GDM1 (cell line): Measurements from ENCODE around the gene WDR82.
"Not testable (repeated sequence)": the region's sequence is repeated elsewhere in the genome, so short reads cannot be mapped to it uniquely, and the experiment has no call there.

Experiments
- DNase-seq: peaks from one replicate; lab custom pipeline; 2025; lab: John Stamatoyannopoulos, UW

Gene WDR82

DNA sequence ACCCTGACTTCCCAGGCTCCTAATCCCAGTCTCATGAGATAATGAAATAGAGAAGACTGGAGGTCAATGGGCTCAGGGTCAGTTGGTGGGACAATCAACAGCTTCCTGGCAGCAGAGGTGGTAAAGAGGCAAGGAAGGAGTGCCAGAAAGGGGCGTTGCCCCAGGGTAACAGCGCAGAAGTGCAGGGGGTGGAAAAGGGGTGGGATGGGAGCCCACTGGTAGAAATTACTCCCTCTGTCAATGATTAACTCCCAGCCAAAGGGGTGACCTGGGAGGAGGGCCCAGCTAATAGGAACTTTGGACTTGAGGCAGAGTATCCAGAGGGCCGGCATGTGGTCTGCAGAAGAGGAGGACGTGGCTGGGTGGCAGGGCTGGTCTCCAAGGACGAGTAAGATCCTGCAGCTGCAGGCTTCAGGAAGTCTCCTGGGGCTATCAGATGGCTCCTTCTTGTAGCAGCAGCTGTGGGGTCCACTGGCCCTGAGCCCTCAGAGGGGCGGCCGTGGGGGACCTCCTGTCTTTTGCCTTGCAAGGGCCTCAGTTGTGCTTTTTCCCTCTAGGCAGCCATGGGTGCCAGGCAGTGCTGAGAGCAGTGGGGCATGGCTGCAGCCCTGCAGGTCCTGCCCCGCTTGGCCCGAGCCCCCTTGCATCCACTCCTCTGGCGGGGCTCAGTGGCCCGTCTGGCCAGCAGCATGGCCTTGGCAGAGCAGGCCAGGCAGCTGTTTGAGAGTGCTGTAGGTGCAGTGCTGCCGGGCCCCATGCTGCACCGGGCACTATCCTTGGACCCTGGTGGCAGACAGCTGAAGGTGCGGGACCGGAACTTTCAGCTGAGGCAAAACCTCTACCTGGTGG lies 11.5 kb upstream of the WDR82 start:
- DNase-seq, result no peak

DNA sequence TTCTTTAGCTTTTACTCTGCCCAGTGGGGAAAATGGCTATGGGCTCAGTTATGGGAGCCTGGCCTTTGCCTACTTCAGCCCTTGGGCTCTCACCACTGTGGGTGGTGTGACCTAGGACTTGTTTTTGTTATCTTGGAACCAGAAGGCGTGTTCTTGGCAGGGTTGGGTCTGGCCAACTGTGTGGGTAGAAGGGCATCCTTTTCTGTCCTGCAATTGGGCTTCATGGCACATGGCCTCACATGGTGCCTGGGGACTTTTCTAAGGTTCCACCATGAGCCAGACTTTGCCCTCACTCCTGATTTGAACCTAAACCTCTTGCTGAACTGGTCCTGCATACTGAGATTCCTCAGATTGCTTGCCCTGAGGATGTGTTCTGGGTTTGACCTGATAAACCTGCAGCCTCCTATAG lies 10.9 kb upstream of the WDR82 start:
- no peak for DNase-seq

DNA sequence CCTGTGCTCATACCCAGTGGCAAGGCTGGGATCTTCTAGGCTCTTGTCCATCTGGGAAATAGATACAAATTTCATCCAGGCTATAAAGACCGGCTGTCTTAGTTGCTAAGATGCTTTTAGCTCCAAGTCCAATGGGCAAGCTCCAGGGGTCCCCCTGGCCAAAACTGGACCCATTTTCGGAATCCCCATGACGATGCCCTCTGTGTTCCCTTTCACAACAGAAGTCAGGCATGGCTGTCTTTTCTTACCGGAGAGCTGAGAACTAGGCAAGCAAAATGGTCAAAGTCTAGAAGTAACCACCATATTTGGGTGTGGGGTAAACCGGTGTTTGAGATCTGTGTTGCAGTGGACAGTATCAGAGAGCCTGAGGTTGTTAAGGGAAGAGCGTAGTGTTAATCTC lies 10.2 kb upstream of the WDR82 start:
- no peak for DNase-seq

- DNase-seq, result no peak
These were observed 8.3 kb upstream of the WDR82 start for GRCh38 chr3:52286777-52287110.

GRCh38 chr3:52284051-52284450 lies 5.6 kb upstream of the WDR82 start:
- not testable (repeated sequence) for DNase-seq

DNA sequence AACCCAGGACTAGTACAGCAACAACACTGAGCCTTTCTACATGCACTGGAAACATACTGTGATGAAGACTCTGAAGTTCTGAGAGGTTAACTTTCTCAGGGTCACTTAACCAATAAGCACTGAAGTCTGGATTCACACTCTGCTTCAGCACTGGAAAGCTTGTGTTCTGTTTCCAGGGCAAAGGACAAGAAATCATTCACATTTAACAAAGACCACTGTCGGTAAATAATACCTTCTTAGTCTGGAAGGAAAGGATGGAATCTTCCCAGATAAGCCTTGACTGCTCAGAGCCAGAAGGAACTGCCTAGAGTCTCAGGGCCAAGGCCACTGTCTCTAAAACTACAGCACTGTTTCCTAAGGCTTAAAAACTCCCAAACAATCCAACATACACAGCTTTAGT lies 4.9 kb upstream of the WDR82 start:
- DNase-seq, result no peak

- no peak for DNase-seq
These were observed 3.7 kb upstream of the WDR82 start for GRCh38 chr3:52281981-52282801.

- no peak for DNase-seq
These were observed 1.6 kb upstream of the WDR82 start for GRCh38 chr3:52280050-52280461.

- no peak for DNase-seq
These were observed 1.1 kb upstream of the WDR82 start for GRCh38 chr3:52279596-52279995.

DNA sequence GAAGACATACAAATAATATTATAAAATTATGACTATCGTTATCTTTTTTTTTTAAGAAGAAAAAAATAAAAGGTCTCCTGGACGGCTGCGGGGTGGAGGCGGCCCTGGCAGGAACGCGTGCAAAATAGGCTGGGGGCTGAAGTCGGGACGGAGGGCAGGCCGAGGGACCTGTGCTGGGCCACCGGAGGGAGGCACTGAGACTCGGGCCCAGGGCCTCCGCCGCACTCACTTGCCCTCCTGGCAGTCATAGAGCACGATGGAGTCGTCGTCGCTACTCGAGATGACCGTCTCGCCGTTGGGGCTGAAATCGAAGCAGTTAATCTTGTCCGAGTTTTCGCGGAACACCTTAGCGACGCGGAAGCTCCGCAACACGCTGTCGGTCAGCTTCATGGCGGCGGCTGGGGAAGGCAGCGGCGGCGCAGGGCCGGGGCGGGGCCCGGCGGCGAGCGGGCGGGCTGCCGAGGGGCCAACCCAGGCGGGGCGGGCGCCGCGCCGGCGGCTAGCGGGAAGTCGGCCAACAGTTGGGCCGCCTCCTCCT lies 408 bp downstream of the WDR82 start:
- peak; percentile 66 for DNase-seq

DNA sequence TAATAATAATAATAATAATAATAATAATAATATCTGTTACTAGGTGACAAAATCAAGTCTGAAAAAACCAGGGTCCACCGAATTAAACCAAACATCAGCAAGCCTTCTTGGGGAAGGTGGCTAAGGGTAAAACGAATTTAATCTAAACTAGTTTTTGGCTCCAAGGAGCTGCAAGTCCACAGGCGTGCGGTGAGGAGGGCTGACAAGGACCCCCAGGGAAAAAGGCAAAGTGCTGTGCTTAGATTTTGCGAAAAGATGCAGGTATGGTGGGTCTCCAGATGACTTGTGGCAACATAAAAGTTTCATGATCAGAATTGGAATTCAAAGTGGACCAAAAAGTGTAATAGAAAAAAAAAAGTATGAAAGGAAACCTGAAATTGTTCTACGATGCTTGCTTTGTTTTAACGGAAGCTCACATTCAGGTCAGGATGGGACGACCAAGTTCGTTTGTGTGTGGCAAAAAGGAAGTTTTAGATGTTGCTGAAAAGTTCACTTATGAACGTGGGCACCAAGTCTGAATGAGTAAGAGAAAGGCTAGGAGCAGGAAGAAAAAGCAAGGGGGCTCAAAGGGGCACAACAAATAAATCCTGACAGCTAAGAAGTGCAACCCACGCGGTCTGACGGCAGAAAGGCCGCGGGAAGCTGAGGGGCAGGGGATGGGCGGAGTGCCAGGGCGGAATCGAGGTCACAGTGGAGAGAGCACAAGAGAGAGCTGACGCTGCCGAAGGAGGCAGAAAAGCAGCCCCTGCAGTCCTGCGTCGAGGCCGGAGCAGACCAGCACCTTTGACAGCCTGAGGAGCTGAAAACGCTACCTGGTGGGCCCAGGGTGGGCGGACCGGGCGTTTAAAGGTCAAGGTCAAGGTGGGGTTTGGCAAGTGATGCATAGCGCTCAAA lies 1.1 kb downstream of the WDR82 start:
- no peak for DNase-seq

GRCh38 chr3:52274781-52275180 lies 3.7 kb downstream of the WDR82 start:
- not testable (repeated sequence) for DNase-seq

- DNase-seq, result no peak
These were observed 5.6 kb downstream of the WDR82 start for GRCh38 chr3:52272831-52273230.

DNA sequence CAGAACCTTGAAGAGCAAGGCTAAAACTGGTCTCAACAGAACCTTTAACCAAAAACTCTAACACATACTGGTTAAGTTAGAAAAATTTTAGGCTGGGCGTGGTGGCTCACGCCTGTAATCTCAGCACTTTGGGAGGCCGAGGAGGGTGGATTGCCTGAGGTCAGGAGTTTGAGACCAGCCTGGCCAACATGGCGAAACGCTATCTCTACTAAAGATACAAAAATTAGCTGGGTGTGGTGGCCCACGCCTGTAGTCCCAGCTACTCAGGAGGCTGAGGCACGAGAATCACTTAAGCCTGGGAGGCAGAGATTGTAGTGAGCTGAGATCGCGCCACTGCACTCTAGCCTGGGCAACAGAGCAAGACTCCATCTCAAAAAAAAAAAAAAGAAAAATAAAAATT lies 6.3 kb downstream of the WDR82 start:
- DNase-seq, result not testable (repeated sequence)

DNA sequence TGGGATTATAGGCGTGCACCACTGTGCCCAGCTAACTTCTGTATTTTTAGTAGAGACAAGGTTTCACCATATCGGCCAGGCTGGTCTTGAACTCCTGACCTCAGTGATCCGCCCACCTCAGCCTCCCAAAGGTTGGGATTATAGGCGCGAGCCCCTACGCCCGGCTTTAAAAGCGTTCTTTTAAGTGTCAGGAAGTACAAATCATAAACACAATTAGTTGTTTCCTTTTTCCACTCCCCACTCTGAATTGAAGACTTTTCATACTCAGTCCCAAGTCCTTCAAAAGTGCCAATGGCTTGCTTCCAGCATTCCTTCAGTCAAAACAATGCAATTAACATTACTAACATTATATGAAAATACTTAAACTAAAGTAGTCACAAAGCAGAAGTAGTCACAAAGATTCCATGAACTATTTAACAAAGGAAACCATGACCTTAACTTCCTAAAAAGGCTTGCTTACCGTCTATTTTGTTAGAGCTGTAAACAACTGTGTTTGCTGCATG lies 8.1 kb downstream of the WDR82 start:
- DNase-seq, result no peak

- no peak for DNase-seq
These were observed 8.7 kb downstream of the WDR82 start for GRCh38 chr3:52269776-52270175.

DNA sequence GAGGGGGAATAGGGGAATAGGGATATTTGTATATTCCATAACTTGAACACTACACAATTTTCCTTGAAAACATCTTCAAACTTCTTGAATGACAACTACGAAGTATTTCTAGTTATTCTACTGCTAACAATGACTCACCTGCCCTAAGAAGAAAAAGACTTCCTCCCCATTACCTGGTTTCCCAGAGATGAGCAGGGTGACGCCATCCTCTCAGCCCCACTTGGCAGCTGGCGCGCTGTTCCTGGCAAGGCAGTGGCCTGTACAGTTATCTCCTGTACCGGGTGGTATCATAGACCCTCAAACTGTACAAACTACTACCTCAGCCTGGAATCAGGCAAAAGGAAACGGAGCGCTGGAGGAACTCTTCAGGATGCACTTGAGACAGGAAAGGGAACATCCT lies 10.4 kb downstream of the WDR82 start:
- DNase-seq, result no peak

DNA sequence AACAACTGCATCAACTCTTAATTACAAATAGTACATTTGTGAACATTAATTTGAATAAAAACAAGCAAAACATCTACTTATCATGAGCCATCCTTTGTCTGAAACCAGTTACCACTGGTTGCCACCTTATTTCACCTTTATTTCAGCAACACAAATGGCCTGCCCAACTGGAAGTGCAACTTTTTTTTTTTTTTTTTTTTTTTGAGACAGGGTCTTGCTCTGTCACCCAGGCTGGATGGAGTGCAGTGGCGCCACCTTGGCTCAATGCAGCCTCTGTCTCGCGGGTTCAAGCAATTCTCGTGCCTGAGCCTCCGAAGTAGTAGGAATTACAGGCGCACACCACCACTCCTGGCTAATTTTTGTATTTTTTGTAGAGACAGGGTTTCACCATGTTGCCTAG lies 13.1 kb downstream of the WDR82 start:
- no peak for DNase-seq

GRCh38 chr3:52262447-52262846 lies 16.0 kb downstream of the WDR82 start:
- no peak for DNase-seq

DNA sequence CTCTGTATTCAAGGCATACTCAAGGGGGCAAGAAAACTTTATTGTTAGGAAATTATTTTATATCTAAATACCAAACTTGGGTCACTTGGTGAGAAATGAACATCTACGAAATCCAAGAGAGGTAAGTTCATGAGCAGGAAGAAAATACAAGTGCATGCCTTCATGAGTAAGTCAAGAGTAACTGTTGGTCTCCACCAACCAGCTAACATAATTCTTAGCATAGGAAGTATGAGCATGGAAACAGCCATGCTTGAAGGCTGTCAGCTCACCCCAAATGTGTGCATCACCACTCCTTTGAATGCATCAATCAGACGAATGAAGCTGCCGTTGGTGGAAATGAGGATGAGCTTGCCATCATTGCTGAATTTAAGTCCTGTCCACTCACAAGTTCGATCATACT lies 19.0 kb downstream of the WDR82 start:
- DNase-seq, result no peak

DNA sequence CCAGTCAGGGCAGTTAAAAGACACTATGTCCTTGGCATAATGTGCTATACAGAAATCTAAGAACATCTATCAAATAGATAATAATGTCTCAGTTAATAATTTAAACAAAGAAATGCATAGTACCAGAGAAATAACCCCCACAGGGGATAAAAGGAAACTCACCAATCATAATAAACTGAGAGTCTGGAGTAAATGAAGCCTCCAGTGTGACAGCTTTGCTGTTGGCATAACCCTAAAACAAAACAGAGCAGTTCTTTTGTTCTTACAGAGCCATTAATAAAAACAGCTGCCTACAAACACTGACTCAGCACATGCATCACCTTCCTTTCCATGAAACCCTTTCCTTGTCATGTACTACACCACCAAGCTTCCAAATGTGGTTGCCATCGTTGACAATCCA lies 19.4 kb downstream of the WDR82 start:
- DNase-seq, result no peak

DNA sequence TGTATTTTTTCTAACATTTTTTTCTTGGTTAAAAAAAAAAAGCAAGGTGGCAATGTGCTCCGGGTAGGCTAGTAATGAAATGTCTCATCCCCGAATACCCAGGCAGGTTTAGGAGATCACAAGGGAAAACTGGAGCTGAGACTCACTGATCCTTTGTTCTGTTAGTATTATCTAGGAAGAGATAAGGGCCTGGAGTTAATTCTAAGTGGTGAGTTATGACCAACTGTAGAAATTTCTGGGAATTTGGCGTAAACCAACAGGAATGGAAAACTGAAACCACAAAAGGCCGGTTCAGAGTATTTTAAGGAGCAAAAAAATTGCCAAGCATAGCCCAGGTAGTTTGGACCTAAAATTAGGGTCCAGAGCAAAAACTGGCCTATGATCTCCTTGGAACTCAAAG lies 20.5 kb downstream of the WDR82 start:
- no peak for DNase-seq
